Iris pigment epithelial cell (primary cell): ENCODE measurements around the gene ZBTB45.
"Not testable (repeated sequence)": the region's sequence is repeated elsewhere in the genome, so short reads cannot be mapped to it uniquely, and the experiment has no call there.

Experiments used
- DNase-seq: peaks from one replicate; pipeline ENCODE4 v3.0.0-alpha.2; 2011; ENCODE audit warnings: low read depth

Gene ZBTB45

GRCh38 chr19:58510084-58510862 is 9.3 kb downstream of the ZBTB45 start:
- no peak for DNase-seq

GRCh38 chr19:58509731-58510083 is 9.9 kb downstream of the ZBTB45 start:
- no peak for DNase-seq

DNA sequence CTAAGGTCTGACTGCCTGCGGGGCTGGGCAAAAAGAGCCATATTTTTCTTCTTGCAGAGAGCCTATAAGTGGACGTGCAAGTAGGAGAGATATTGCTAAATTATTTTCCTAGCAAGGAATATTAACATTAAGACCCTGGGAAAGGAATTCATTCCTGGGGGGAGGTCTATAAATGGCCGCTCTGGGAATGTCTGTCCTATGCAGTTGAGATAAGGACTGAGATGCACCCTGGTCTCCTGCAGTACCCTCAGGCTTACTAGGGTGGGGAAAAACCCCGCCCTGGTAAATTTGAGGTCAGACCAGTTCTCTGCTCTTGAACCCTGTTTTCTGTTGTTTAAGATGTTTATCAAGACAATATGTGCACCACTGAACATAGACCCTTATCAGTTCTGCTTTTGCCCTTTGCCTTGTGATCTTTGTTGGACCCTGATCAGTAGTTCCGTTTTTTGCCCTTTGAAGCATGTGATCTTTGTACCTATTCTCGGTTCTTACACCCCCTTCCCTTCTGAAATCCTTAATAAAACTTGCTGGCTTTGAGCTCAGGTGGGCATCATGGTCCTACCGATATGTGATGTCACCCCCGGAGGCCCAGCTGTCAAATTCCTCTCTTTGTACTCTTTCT is 11.9 kb downstream of the ZBTB45 start:
- not testable (repeated sequence) for DNase-seq

GRCh38 chr19:58500242-58500641 is 19.4 kb downstream of the ZBTB45 start:
- no peak for DNase-seq

GRCh38 chr19:58499021-58499927 is 20.3 kb downstream of the ZBTB45 start:
- peak; percentile 99 for DNase-seq

- no peak for DNase-seq
Observed at GRCh38 chr19:58498316-58499020, 21.1 kb downstream of the ZBTB45 start.

- no peak for DNase-seq
Observed at GRCh38 chr19:58497634-58498170, 21.9 kb downstream of the ZBTB45 start.

- no peak for DNase-seq
Observed at GRCh38 chr19:58492265-58492664, 27.3 kb downstream of the ZBTB45 start.

DNA sequence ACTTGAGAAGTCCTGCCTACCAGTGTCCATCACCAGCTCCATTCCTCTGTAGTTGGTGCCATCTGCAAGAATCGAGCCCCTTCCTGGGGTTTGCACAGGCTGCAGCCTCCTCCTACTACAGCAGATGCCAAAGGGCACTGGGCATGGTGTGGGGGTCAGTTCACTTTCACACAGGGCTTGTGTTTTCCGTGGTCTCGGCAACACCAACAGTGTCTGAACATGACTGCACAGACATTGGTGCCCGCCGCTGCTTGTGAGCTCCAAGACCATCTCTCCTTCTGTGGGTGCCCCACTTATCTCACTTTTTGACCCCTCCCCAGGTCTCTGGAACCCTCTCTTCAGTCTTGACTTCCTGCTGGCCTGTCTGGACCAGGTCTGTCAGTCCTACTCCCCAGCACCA is 28.2 kb downstream of the ZBTB45 start:
- DNase-seq, result no peak

- not testable (repeated sequence) for DNase-seq
Observed at GRCh38 chr19:58484349-58484748, 35.3 kb downstream of the ZBTB45 start.

GRCh38 chr19:58483776-58484175 is 35.8 kb downstream of the ZBTB45 start:
- DNase-seq, result no peak

DNA sequence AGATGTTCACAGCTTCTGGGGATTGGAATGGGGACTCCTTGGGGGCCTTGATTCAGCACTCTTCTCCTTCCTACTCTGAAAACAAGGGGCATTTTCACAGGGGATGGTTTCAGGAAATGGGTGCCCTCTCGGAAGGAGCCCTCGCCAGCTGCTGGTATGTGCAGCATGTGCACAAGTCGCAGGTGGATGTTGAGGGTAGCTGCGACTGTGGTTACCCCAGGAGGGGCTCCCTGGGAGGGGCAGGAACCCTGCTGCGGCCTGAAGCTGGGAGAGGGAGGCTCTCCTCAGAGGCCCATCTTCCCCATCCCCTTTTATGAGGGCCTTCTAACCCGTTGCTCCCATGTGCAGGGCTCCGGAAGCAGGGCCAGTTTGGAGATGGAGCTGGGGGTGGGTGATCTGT is 37.2 kb downstream of the ZBTB45 start:
- DNase-seq, result no peak

DNA sequence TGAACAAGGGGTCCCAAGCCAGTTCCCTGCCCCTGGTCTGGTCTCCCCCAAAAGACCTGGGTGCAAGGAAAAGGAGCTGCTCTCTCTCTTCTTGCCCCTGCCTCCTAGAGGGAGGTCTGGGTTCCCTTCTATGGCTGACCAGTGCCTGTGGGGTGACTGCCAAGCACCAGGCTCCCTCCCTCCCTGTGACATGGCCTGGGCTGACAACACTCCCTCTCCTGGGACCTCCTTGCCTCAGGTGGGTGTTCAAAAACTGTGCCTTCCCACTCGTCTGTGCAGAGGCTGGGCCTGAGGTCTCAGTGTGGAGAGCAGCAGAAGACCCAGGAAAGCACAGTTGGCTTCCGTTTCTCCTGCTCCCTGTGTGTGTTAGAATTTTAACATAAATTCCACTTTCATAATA is 38.8 kb downstream of the ZBTB45 start:
- DNase-seq, result no peak

DNA sequence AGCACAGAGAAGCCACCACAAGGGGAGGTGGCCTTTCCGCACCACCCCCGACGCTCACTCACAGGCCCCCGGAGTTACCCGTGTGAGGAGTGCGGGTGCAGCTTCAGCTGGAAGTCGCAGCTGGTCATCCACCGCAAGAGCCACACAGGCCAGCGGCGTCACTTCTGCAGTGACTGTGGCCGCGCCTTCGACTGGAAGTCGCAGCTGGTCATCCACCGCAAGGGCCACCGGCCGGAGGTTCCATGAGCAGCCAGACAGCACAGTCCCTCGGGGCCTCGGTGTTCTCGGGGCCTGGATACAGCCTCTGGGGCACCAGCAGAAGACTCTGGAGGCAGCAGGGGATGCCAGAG is 39.2 kb downstream of the ZBTB45 start:
- DNase-seq, result no peak

DNA sequence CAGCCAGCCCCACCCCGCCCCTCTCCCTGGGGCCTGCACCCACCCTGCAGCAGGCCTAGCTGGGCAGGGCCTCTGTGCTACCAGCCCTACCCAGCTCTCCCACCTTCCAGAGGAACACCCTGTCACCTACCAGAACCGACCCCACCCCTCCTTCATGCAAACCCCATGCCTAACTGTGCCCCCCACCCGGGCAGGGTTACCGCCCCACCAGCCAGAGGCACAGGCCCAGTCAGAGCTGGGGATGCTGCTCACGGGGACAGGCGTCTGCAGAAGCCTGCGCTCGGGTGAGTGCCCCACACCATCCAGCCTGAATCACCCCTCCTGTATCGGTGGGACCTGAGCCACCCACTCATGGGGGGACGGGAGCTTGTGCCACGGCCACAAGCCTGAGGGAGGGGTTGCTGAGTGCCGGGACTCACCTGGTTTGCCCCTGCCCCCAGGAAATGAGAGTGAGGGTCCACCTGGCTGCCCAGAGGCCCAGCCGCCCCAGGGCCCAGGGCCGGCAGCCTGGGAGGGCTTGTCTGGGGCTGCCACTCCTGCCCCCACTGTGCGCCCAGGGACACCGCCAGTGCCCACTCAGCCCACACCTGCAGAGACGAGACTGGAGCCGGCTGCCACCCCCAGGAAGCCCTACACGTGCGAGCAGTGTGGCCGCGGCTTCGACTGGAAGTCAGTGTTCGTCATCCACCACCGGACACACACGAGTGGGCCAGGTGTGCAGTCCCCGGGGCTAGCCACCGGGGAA is 39.7 kb downstream of the ZBTB45 start:
- DNase-seq, result no peak

DNA sequence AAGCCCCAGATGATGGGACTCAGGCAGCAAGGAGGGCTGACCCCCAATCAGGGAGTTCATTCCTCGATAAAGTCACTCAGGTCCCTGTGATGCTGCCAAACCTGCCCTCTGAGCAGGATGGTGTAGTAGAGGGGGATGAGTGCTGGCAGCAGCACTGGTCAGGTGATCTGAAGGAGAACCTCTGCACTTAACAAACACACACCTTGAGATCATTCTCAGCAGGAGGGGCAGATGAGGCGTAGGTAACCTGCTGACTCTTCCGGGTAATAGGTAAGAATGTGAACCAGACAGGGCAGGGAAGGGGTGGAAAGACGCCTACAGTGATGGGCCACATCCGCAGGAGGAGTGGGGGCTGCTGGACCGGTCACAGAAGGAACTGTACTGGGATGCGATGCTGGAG is 40.3 kb downstream of the ZBTB45 start:
- no peak for DNase-seq

GRCh38 chr19:58477871-58478270 is 41.7 kb downstream of the ZBTB45 start:
- no peak for DNase-seq

DNA sequence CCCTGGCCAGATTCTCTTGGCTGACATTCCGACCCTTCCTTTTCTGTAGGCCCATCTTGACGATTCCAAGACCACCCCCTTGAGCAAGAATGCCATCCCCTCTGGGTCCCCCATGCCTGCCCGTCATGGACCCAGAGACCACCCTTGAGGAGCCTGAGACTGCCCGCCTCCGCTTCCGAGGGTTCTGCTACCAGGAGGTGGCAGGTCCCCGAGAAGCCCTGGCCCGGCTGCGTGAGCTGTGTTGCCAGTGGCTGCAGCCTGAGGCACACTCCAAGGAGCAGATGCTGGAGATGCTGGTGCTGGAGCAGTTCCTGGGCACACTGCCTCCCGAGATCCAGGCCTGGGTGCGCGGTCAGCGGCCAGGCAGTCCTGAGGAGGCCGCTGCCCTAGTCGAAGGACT is 42.5 kb downstream of the ZBTB45 start:
- DNase-seq, result no peak

- peak; percentile 18 for DNase-seq
Observed at GRCh38 chr19:58476498-58477015, 43.1 kb downstream of the ZBTB45 start.

- DNase-seq, result peak; percentile 98
Observed at GRCh38 chr19:58475714-58476497, 43.7 kb downstream of the ZBTB45 start, which contains the start of gene ZNF446. ZNF446 (plus strand) TSS chr19:58476352; CDS start chr19:58477219, 867 bp downstream.
